OCI-LY3 (cell line): Measurements from ENCODE around the gene DPYSL3.

Experiments
- EZH2phosphoT487 ChIP-seq: fragments of 200-600 bp; shearing (Covaris generic); IDR thresholded peaks from 2 replicates; pipeline ENCODE4 v1.6.1; 2018; ENCODE audit warnings: antibody characterized with exemption, mixed run types, low read depth
- TF ChIP-seq, protein P1 (sequence below): fragments of 200-600, 300-600 bp; sonication (generic); IDR thresholded peaks from 2 replicates; pipeline ENCODE4 v1.5.1; 2014; ENCODE audit warnings: antibody characterized with exemption, low read length, low read depth

- TF ChIP-seq, protein P1, sequence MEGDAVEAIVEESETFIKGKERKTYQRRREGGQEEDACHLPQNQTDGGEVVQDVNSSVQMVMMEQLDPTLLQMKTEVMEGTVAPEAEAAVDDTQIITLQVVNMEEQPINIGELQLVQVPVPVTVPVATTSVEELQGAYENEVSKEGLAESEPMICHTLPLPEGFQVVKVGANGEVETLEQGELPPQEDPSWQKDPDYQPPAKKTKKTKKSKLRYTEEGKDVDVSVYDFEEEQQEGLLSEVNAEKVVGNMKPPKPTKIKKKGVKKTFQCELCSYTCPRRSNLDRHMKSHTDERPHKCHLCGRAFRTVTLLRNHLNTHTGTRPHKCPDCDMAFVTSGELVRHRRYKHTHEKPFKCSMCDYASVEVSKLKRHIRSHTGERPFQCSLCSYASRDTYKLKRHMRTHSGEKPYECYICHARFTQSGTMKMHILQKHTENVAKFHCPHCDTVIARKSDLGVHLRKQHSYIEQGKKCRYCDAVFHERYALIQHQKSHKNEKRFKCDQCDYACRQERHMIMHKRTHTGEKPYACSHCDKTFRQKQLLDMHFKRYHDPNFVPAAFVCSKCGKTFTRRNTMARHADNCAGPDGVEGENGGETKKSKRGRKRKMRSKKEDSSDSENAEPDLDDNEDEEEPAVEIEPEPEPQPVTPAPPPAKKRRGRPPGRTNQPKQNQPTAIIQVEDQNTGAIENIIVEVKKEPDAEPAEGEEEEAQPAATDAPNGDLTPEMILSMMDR: no peak
- TF ChIP-seq EZH2phosphoT487: no peak
These were observed 128.3 kb downstream of the DPYSL3 start for GRCh38 chr5:147381555-147381954.
